ENCODE data around the gene CDO1.
"Not testable (repeated sequence)": the region's sequence is repeated elsewhere in the genome, so short reads cannot be mapped to it uniquely, and the experiment has no call there.

CDO1 gene

DNA sequence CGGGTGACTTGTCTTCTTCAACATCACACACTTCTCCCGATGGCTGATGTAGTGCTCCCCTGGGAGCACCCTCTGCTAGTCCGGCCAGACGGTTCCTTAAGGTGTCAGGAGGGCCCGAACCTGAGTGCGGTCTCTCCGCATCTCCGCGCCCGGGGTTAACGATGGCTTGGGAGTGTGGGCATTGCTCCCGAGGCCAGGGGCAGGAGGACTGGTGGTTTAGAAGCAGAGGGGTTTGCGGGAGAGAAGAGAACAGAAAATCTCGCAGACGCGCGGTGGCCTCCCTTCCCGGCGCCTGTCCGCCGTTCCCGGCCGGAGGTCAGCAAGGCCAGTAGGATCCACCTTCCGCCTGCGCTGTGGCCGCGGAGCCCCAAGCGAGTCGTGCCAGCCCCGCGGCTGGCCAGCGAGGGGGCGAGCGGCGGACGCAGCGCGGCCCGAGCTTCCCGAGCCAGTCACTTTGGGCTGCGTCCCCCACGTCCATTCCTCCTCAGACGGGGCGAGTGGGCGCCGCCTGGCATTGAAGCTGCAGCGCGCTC, 700 bp downstream of the CDO1 start:
- H3K4me3 ChIP-seq (ENCODE audit: low read depth, low read length), result no peak overlapping the region
- TF ChIP-seq, protein P1, sequence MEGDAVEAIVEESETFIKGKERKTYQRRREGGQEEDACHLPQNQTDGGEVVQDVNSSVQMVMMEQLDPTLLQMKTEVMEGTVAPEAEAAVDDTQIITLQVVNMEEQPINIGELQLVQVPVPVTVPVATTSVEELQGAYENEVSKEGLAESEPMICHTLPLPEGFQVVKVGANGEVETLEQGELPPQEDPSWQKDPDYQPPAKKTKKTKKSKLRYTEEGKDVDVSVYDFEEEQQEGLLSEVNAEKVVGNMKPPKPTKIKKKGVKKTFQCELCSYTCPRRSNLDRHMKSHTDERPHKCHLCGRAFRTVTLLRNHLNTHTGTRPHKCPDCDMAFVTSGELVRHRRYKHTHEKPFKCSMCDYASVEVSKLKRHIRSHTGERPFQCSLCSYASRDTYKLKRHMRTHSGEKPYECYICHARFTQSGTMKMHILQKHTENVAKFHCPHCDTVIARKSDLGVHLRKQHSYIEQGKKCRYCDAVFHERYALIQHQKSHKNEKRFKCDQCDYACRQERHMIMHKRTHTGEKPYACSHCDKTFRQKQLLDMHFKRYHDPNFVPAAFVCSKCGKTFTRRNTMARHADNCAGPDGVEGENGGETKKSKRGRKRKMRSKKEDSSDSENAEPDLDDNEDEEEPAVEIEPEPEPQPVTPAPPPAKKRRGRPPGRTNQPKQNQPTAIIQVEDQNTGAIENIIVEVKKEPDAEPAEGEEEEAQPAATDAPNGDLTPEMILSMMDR (IDR thresholded peaks at IDR 0.05; ENCODE audit: insufficient read depth, low read depth, low read length, missing control alignments), result no peak
- no peak for DNase-seq (ENCODE audit: low read depth)

DNA sequence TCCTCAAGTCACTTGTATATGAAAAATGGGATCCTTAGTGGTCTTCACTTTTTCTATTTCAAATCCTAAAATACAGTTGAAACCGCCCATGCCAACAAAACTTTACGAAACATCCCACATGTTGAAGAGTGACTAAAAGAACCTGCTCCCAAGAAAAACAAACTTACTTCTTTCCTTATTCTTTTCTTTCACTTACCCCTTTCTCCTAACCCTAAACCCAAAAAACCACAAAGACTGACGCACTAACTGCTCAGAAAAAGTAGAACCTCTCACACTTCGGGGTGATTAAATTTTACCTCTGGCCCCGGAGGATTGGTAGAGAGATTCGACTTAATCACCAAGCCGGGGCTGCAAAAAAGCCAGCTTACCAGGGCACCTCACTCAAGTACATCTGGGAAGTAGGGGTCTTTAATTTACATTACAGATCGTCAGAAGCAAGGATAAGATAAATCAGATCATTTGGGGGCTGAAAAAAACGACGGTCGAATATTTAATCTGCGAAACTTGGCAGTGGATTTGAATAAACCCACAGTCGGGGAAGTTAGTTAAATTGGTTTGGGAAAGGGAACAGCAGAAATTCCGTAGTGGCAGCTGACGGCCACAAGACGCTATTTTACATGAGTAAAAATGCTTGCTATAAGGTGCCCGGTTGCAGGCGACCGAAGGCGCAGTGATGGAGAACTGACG, 1.3 kb downstream of the CDO1 start:
- H3K4me3 ChIP-seq (ENCODE audit: low read depth, low read length), result no peak overlapping the region
- TF ChIP-seq, protein P1 (IDR thresholded peaks at IDR 0.05; ENCODE audit: insufficient read depth, low read depth, low read length, missing control alignments), result no peak
- no peak for DNase-seq (ENCODE audit: low read depth)

DNA sequence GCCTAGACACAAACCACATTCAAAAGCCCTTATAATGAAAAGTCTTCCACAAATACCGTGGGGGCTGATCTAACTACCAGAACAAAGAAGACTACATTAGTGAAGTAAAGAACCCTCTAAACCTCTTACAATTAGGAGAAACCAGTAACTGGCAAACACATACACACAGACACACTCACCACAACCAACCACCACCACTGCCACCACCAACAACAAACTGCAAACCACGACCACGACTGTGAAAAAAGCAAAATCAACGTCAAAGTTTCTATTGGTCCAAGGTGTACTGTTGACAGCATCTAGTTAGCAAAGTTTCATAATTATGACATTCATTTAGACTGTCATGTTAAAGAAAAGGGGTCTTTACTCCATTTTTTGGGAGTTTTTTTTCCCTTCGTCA, 2.7 kb downstream of the CDO1 start:
- no peak overlapping the region for H3K4me3 ChIP-seq (ENCODE audit: low read depth, low read length)
- no peak for DNase-seq (ENCODE audit: low read depth)
- TF ChIP-seq, protein P1 (IDR thresholded peaks at IDR 0.05; ENCODE audit: insufficient read depth, low read depth, low read length, missing control alignments), result no peak

DNA sequence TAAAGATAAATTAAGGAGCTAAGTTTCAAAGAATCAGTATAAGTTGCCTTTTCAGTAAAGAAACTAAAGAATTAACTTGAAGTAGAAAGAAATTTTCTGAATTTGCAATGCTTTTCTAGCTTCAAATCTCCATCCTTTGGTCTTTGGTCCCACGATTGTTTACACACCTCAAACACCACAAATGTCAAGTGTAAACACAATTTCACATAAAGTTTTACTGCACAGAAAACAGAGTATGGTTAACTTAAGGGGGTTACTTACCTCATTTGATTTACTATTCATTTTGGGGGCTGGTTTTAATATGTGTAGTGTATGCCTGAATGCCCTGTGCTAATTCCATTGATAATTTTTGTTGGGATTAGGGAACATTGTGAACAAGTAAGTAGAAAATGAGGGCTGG, 4.1 kb downstream of the CDO1 start:
- no peak for DNase-seq (ENCODE audit: low read depth)
- TF ChIP-seq, protein P1 (IDR thresholded peaks at IDR 0.05; ENCODE audit: insufficient read depth, low read depth, low read length, missing control alignments), result no peak
- no peak overlapping the region for H3K4me3 ChIP-seq (ENCODE audit: low read depth, low read length)

DNA sequence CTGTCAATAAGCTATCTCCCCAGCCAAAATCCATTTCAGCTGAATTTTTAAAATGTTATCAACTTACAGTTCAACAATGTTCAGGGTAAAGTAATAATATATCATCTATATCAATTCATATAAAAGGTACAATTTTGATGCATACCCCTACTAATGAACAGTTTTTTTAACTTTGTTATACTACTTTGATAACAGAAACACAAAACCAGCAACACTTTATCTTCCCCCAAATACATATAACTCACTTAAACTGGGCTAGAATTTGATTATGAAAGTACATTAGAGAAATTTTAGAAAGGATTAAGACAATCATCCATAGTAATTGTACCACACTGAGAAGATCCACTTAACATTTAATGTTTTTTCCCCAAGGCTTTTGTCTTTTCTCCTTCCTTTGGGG, 5.1 kb downstream of the CDO1 start:
- DNase-seq (ENCODE audit: low read depth), result no peak
- TF ChIP-seq, protein P1 (IDR thresholded peaks at IDR 0.05; ENCODE audit: insufficient read depth, low read depth, low read length, missing control alignments), result no peak
- H3K4me3 ChIP-seq (ENCODE audit: low read depth, low read length), result no peak overlapping the region

DNA sequence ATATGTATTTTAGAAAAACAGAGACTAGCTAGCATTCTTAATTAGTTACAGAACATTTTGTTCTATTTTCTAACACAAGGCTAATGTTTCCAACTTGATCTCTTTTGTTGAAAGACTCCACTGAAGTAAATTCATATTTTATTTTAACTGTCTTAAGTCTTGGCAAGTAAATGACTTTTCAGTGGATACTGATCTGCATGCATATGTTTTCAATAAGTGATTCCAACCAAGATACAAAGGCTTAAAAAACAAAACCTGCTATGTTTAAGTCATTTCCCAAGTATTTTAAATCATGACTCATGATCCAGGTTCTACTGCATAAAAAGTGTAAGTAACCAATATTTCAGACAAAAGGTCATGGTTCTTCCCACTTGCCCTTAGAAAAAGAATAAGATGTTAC, 5.7 kb downstream of the CDO1 start:
- H3K4me3 ChIP-seq (ENCODE audit: low read depth, low read length), result no peak overlapping the region
- TF ChIP-seq, protein P1 (IDR thresholded peaks at IDR 0.05; ENCODE audit: insufficient read depth, low read depth, low read length, missing control alignments), result no peak
- no peak for DNase-seq (ENCODE audit: low read depth)

DNA sequence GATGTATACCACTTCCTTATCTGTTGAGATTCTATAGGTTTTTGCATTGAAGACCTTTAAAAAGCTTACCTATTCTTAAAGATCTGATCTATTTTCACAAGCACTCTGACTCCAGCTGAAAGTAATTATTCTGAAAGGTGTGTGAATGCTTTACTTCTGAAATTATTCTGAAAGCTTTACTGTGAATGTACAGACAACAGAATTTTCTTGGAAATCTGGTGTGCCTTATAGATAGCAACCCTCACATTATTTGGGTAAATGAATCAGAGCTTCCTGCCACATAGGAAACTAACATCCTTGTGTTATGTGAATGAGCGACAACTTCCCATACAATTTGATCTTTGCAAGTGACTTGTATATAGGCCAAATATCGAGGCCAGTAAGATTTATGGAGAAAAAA, 6.5 kb downstream of the CDO1 start:
- H3K4me3 ChIP-seq (ENCODE audit: low read depth, low read length), result no peak overlapping the region
- TF ChIP-seq, protein P1 (IDR thresholded peaks at IDR 0.05; ENCODE audit: insufficient read depth, low read depth, low read length, missing control alignments), result no peak
- no peak for DNase-seq (ENCODE audit: low read depth)

DNA sequence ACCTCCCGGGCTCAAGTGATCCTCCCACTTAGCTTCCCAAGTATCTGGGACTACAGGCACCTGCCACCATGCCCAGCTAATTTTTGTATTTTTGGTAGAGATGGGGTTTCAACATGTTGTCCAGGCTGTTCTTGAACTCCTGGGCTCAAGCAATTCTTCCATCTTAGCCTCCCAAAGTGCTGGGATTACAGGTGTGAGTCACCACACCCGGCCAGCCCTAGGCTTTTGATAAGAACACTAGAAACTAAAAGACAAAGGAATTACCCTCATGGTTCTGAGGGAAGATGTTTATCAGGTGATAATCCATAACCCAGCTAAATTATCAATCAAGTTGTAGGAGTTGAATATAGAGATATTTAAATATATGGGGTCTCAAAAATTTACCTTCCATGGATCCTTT, 8.4 kb downstream of the CDO1 start:
- not testable (repeated sequence) for DNase-seq (ENCODE audit: low read depth); H3K4me3 ChIP-seq (ENCODE audit: low read depth, low read length)
